Glomerular visceral epithelial cell (primary cell): ENCODE data around the gene MLXIPL.
"Not testable (repeated sequence)": the region's sequence is repeated elsewhere in the genome, so short reads cannot be mapped to it uniquely, and the experiment has no call there.

Source experiments
- DNase-seq: peaks from one replicate; pipeline ENCODE4 v3.0.0-alpha.2; 2016; ENCODE audit errors: extremely low spot score

Gene MLXIPL

DNA sequence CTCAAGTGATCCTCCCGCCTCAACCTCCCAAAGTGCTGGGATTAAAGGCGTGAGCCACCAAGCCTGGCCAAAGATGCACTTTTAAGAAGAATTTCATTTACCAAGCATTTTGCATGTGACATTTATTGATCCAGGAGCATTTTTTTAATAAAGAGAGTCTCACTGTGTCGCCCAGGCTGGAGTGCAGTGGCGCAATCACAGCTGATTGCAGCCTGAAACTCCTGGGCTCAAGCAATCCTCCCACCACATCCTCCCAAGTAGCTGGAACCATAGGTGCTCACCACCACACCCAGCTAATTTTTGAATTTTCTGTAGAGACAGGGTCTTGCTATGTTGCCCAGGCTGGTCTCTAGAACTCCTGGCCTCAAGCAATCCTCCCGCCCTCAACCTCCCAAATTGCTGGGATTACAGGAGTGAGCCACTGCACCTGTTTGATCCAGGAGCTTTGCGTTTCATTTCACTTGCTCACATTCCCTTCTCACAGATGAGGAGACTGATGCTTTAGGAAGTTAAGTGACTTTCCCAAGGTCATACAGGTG, 41.6 kb downstream of the MLXIPL start:
- DNase-seq = no peak

DNA sequence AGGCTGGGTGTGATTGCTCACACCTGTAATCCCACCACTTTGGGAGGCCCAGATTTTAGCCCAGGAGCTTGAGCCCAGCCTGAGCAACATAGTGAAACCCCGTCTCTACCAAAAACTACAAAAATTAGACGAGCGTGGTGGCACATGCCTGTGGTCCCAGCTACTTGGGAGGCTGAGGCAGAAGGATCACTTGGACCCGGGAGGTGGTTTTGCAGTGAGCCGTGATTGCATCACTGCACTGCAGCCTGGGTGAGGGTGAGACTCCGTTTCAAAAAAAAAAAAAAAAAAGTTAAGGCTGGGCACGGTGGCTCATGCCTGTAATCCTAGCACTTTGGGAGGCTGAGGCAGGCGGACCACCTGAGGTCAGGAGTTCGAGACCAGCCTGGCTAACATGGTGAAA, 43.3 kb downstream of the MLXIPL start:
- DNase-seq = not testable (repeated sequence)

DNA sequence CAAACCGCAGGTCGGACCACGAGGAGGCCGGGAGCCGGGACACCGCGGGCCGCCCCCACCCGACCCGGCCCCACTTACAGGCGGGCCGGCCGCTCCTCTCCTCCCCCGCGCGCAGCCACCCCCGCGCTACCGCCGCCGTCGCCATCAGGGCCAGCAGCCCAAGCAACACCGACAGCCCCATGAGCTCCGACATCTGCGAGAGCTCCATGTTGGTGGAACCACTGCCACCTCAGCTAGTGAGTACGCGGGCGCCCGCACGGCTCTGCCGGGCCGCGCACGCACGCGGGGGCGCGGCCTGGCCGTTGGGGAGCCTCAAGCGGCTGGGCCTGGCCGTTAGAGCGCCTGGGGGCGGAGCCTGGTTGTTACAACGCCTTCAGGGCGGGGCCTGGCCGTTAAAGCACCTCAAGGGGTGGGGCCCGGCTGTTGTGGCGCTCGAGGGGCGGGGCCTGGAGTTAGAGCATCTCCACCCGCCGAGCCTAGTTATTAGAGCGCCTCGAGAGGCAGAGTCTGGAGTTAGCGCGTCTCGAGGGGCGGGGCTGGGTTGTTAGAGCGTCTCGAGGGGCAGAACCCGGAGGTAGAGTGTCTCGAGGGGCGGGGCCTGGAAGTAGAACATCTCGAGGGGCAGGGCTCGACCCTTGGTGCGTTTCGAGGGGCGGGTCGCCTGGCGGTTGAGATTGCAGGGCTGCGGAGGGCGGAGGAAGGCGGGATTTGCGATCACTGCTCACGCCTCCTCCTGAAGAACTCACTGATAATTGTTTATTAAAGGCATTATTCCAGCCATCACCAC, 45.8 kb downstream of the MLXIPL start, which contains the start of gene TBL2:
Gene TBL2, minus strand, starts transcription at position 238 of the 787 bp plus-strand sequence. Its CDS starts 30 bp downstream, at position 208.
- DNase-seq = peak; percentile 98

DNA sequence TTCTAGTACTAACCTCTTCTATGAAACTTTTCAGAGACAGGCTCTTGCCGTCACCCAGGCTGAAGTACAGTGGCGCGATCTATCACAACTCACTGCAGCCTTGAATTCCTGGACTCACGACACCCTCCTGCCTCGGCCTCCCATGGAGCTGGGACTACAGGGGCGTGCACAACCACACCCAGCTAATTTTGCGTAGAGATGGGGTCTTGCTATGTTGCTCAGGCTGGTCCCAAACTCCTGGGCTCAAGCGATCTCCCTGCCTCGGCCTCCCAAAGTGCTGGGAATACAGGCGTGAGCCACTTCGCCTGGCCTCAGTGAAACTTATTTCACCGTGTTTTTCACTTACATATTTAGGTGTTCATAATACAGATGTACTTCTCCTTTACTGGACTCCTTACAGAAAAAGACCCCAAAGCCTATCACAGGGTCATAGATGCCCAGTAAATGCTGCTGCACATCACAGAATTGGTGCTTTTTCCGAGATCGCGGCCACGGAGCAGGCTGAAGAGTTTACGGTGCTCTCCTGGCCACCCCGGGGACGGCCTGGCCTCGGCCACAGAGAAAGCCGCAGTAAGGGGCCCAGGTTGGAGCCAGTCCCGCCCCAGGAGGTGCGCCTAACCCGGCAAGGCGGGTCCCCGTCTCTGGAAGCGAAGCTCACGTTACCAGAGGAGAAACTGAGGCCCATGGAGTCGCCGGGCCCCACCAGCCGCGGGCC, 46.5 kb downstream of the MLXIPL start:
- no peak for DNase-seq

DNA sequence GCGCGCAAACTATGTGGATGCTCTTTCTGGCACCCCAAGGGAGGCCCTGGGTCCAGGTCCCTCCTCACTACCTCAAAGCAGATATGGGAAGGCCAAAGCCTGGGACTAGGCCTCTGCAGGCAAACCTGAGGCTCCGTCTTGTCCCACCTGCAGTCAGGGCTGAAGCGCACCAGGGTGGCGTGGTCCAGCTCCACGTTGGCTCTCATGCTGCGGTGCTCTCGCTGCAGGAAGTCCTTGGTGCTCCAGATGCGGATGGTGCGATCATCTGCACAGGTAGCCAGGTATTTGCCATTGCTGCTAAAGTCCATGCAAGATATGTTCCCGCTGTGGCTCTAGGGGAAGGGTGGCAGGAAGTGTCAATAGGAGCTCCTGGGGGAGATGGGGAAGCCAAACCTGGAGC, 50.5 kb downstream of the MLXIPL start:
- no peak for DNase-seq

DNA sequence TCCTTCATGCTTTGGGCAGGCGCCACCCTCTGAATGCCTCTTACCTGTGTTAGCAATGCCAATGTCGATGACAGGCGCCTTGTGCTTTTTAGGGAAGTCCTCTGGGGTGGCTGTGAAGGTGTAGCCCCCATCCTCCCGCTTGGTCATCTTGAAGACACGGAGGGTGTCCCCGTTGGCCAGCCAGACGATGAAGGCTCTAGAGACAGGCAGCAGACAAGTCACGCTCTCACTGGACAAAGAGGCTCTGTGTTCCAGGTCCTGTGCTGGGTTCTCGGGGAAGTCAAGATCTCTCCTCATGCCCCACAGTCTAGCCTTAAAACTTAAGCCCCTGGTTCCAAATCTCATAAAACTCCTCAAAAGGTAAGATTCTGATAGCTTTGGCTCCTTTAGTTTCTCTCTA, 51.0 kb downstream of the MLXIPL start:
- DNase-seq = no peak

DNA sequence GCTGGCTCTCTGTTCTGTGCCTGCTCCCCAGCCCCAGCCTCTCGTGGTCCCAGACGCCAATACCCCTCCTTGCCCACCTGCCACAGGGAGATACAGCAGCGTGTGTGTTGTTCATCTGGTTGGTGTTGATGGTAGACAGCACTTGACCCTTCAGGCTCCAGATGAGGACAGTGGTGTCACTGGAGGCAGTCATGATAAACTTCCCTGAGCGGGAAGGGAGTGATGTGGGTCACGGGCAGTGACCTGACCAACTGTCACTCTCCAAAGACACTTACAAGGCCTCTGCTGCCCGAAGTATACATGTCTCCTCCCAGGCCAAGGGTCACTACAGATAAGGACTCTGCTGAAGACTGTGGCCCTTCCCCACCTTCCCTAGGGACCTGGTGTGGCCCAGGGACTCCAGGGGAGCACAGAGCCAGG, 51.5 kb downstream of the MLXIPL start:
- no peak for DNase-seq

DNA sequence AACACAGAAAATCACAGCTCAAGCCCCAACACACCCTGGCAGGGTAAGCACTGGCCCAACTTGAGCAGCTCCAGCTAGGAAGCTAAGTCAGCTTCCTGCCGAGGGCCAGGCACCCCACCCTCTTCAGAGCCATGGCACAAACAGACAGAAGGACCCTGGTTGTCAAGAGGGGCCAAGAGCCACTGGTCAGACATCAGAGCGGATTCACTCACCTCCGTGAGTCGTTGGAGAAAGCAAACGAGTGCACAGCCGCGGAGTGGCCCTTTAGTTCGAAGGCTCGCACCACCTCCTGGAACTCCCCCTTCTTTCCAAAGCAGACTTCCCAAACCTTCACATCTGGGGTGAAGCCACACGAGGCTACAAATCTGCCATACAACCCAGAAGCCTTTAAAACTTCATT, 53.3 kb downstream of the MLXIPL start:
- no peak for DNase-seq

DNA sequence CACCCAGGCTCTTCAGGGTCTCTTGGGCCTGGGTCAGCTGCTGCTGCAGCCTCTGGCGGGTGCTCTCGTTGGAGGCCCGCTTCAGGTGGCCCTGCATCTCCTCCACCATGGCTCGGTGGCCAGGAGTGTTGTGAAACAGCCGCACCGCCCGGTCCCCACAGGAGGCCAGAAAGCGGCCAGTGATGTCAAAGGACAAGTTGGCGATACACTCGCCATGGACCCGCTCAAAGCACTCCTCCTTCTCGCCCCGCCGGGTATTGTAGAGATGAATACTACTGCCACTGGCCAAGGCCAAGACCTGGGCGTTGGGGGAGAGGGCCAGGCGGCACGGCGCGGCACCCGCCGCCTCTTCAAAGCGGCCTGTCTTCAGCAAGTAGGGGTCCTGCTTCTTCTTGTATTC, 53.8 kb downstream of the MLXIPL start:
- DNase-seq = no peak

DNA sequence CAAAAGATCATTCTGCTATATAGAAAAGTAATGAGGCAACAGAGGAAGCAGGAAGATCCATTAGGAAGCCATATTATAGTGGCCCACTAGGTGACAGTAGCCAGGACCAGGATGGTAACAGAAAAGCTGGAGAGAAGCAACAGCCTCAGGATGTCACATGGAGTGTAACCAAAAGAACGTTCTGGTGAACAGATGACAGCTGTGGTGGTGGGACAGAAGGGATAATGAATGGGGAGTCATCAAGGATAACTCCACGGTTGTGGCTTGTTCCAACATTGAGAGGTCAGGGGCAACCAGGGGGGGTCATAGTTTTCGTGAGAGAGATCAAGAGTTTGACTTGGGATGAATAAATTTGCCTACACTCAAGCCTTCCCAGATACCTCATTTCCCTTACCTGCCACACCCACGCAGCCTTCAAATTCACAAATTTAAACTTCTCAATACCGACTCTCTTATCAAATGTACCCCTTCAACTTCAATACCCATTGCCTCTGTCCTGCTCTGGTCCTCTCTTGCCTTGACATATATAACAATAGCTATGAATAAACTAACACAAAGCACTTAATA, 55.2 kb downstream of the MLXIPL start:
- DNase-seq = no peak

DNA sequence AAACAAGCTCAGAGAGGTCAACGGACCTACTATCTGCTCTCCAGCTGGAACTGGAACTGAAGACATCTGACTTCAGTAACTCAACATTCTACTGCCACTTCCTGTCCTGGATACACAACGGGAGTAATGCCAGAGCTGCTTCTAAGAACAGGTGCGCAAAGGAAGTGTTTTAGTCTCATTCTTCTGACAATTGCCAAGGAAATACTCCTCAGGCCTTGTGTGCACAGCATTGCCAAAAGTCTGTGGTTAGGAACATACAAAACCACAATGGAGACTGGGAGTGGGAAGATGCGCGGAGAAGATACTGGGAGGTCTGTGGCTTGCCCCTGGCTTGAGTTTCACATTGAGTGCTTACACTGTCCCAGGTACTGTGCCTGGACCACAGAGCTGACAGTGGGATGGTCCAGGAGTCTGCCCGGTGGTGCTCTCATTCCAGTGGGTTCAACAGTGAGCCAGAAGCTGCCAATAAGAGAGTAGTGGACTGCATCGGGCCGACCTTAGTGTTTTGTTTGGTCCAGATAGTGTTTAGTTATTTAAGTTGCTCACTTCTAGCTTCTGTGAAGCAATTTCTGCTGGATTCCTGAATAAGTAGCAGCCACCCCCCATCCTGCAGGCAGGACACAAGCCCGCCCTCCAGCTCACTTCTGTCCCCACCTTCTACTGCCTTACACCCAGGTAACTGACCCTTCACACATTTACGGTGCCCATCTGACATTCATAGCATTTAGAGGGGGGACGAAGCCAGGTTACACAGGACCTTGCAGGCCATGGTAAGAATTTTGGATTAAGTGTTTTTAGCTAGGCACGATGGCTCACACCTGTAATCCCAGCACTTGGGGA, 56.3 kb downstream of the MLXIPL start:
- DNase-seq = peak; percentile 38

DNA sequence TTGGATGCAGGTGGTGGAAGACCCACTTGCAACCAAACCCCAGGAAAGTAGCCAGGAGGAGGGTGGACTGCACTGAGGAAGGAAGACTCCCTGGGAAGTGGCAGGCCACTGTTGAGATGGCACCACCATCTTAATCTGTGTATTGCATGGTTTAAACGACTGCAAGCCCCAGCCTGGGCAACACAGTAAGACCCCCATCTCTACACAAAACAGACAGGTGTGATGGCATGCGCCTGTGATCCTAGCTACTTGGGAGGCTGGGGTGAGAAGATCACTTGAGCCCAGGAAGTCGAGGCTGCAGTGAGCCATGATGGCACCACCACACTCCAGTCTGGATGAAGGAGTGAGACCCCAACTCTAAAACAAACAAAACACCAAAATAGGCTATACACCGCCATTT, 57.2 kb downstream of the MLXIPL start:
- no peak for DNase-seq

DNA sequence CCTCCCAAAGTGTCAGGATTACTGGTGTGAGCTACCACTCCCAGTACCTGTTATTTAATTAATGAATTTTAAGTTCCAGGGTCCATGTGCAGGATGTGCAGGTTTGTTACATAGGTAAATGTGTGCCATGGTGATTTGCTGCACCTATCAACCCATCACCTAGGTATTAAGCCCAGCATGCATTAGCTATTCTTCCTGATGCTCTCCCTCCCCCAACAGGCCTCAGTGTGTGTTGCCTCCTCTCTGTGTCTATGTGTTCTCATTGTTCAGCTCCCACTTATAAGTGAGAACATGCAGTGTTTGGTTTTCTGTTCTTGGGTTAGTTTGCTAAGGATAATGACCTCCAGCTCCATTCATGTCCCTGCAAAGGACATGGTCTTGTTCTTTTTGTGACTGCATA, 57.9 kb downstream of the MLXIPL start:
- DNase-seq = not testable (repeated sequence)

DNA sequence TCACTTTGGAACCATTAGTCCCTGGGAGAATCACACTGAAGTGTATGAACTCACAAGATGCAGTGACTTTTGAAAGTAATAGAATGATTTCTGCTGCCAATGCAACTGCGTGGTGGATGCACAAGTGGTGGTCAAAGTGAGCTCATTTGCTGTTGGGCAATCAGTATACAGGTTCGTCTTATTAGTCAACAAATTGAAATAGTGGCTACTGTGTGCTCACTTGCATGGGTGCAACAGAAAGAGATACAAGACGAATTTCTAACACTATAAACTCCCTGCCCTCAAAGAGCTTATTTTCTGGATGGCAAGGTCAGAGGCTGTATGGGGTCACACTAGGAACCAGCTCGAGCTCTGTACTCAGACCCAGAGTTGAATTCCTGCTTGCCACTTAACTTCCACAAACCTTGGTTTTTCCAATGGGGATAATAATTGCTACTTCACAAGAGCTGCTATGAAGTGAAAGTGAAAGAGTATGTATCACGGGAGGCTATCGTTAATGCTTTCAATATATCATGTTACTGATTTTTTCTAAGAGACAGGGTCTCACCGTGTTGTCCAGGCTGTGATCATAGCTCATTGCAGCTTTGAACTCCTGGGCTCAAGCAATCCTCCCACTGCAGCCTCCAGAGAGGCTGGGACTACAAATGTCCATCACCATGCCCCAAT, 58.5 kb downstream of the MLXIPL start:
- no peak for DNase-seq

DNA sequence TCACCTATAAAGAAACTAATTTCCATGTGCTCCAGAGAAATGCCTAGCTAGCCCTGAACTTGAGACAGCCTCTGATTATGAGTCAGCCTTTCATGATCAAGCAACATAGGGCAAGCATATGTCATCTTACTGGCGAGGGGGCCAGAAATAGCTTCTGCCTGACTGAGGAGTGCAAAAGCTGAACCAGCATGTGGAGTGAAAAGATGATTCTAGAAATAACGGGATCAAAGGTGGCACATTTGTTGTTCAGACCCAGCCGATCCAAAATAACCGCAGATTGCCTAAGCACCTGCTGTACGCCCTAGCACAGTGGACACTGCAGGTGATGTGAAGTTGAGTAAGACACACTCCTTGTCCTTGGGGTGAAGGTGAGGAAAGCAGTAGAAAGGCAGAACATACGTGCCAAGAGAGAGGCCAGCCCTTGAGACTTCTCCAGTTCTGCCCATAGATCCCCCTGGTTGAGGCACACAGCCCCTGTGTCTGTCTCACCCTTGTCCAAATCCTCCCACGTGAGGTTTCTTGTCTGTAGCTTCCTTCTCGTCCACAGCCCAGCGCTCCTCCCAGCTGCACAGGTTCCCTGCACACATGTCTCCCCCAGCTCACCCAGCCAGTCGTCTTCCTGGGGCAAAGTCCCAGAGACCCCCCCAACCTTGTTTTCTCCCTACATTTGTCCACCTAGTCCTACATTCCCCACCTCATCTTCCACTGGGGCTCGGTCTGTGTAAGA, 64.0 kb downstream of the MLXIPL start:
- DNase-seq = peak; percentile 60

DNA sequence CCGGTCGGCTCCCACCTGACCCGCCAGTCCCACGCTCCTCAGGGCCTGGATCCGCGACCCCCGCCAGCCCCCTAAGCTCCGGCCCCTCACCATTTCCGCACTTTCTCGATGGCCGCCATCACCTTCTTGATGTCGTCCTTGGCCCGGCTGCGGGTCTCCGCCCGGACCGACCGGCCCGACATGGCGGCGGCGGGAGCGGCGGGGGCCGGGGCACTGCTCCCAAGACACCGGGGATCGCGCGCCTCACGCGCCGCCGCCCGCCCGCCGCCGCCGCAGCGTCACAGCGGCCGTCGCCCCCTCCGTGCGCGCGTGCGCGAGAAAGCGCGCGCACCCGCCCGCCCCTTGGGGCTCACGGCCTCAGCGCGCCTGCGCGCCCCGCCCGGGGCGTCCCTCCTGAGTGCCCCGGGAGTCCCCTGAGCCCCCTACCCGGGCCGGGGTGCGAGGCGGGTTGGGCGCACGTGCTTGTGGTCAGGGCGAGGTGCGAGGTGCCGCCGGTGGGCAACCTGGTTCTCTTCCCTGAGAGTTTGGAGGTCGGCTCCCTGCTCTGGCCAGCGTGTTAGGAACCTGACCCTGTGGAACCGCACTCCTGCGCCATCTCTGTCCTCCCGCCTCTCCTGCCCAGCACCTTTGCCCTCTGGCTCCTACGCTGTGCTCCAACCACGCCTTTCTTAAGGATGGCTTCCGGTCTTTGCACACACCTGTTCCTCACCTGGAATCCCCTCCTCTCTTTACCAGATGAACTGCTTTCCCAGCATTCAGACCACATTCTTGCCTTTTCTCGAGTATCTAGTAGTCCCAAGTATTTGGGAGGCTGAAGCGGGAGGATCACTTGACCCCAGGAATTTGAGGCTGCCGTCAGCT, 66.7 kb downstream of the MLXIPL start, which contains the start of gene BCL7B:
Gene BCL7B, minus strand, starts transcription at position 294 of the 861 bp plus-strand sequence. Its CDS starts 112 bp downstream, at position 182.
- peak; percentile 76 for DNase-seq

DNA sequence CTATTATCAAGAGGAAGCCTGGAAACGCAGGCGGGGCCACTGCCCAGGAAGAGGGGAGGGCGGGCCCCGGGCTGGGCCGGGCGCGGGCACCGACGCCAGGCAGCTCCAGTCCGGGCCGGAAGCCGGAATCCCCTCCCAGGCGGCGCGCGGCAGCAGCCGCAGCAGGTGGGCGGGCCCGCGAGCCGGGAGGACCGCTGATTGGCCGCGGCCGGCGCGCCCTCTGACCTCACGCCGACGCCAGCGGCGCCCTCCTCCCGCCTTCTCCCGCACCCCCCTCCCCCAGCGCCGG, 67.3 kb downstream of the MLXIPL start:
- DNase-seq = peak; percentile 95

DNA sequence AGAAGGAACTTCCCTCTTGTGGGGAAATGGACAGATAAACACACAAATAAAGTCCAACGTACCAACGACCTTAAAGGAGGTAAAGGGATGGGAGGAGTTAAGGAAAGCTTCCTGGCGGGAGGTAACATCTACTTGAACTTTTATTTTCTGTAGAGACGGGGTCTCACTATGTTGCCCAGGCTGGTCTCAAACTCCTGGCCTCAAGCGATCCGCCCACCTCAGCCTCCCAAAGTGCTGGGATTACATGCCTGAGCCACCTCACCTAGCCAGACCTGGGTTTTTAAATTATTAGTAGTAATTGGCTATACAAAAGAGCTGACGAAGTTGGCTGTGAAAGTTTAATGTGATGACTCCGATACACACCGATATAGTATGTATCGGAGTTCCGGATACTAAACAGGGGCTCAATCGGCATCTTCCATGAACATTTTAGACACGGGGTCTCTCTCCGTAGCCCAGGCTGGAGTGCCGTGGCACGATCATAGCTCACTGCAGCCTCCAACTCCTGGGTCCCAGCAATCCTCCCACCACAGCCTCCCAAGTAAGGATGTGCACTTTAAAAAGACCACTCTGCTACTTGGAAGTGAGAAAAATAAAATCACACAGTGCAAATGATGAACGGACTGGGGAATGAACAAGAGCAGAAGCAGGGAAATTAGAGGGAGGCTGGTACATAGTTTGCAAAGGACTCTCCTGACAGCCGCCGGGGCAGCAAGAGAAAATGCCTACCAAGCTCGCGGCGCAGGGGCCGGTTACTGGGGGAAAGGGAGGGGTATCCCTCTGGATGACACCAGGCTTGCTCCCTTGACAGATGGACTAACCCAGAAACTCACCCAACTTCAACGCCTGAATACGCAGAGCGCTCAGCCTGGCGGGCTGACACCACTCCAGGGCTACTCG, 67.9 kb downstream of the MLXIPL start:
- DNase-seq = no peak
